ENCODE measurements around the gene GNPTG. TPM values are rescaled to one million over a fixed set of nuclear protein-coding genes. Genes with fewer than 3 reads are reported as not detected.
A peak's percentile ranks its signal among the peaks of the same experiment; 100 is the strongest.

Gene GNPTG
- total and polyA plus RNA-seq, 9 of the 15 experiments (the other 6 are each of a cell fraction or from before 2014, with no cell fraction given), result 0.69 to 33.3 (median 13.6) TPM

DNA sequence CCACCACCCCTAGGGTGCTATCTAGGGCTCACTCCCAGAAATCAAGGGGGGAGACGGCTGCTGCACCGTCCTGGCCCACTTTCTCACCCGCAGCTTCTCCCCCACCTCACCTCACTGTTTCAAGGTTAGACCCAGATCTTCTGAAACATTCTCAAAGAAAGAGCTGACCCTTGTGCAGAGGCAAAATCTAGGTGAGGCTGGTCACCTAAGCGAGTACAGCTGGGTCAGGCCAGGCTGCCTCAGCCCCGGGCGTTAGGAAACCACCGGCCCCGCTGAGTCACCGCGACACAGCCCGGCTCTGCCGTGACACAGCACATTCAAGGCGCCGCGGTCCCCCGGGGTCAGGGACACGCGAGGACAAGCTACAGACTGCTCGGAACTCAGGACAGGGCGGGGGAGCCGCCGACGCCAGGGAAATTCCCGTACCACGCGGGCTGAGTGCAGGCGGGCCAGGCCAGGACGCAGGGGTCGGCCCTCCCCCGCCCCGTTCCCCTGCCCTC lies 27.1 kb downstream of the GNPTG start (continued):
- no peak for TF ChIP-seq ARID3A (IDR thresholded peaks at IDR 0.05; ENCODE audit: borderline replicate concordance, low read depth, low read length)
- TF ChIP-seq ZNF316 (IDR thresholded peaks at IDR 0.05), result peak; percentile 100
- no peak for TF ChIP-seq MCM2 (IDR thresholded peaks at IDR 0.05; ENCODE audit: low read depth)
- TF ChIP-seq, protein P1, sequence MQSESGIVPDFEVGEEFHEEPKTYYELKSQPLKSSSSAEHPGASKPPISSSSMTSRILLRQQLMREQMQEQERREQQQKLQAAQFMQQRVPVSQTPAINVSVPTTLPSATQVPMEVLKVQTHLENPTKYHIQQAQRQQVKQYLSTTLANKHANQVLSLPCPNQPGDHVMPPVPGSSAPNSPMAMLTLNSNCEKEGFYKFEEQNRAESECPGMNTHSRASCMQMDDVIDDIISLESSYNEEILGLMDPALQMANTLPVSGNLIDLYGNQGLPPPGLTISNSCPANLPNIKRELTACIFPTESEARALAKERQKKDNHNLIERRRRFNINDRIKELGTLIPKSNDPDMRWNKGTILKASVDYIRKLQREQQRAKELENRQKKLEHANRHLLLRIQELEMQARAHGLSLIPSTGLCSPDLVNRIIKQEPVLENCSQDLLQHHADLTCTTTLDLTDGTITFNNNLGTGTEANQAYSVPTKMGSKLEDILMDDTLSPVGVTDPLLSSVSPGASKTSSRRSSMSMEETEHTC (IDR thresholded peaks at IDR 0.05), result no peak
- TF ChIP-seq, protein P2, sequence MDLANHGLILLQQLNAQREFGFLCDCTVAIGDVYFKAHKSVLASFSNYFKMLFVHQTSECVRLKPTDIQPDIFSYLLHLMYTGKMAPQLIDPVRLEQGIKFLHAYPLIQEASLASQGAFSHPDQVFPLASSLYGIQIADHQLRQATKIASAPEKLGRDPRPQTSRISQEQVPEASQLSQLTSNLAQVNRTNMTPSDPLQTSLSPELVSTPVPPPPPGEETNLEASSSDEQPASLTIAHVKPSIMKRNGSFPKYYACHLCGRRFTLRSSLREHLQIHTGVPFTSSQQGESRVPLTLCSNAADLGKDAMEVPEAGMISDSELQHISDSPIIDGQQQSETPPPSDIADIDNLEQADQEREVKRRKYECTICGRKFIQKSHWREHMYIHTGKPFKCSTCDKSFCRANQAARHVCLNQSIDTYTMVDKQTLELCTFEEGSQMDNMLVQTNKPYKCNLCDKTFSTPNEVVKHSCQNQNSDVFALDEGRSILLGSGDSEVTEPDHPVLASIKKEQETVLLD (IDR thresholded peaks at IDR 0.05), result peak; percentile 91
- peak in 1 of 2 experiments; percentile 64; a peak in 2 of 4 replicates for TF ChIP-seq ZNF318 (IDR thresholded peaks at IDR 0.05; ENCODE audit: borderline replicate concordance in 1 of 2, low read depth in 1 of 2)
- no peak for TF ChIP-seq ZBTB5 (IDR thresholded peaks at IDR 0.05)
- no peak for TF ChIP-seq RUNX1 (IDR thresholded peaks at IDR 0.05; ENCODE audit: low read depth)
- TF ChIP-seq, protein P3, sequence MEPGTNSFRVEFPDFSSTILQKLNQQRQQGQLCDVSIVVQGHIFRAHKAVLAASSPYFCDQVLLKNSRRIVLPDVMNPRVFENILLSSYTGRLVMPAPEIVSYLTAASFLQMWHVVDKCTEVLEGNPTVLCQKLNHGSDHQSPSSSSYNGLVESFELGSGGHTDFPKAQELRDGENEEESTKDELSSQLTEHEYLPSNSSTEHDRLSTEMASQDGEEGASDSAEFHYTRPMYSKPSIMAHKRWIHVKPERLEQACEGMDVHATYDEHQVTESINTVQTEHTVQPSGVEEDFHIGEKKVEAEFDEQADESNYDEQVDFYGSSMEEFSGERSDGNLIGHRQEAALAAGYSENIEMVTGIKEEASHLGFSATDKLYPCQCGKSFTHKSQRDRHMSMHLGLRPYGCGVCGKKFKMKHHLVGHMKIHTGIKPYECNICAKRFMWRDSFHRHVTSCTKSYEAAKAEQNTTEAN (CRISPR knock-in tag; IDR thresholded peaks at IDR 0.05), result 0 out of 2 replicates have a peak, but pooled peaks have one; percentile 64
- TF ChIP-seq ATF1 (CRISPR knock-in tag; IDR thresholded peaks at IDR 0.05), result no peak
- TF ChIP-seq ATF1 (tag; IDR thresholded peaks at IDR 0.05), result peak; percentile 68
